ENCODE results near the gene CHRNA7. TPM values are rescaled to one million over a fixed set of nuclear protein-coding genes. Genes with fewer than 3 reads are reported as not detected.
A peak's percentile ranks its signal among the peaks of the same experiment; 100 is the strongest.

CHRNA7 gene
- total RNA-seq, 1 experiment from 2014 or later, result 4.4 TPM

DNA sequence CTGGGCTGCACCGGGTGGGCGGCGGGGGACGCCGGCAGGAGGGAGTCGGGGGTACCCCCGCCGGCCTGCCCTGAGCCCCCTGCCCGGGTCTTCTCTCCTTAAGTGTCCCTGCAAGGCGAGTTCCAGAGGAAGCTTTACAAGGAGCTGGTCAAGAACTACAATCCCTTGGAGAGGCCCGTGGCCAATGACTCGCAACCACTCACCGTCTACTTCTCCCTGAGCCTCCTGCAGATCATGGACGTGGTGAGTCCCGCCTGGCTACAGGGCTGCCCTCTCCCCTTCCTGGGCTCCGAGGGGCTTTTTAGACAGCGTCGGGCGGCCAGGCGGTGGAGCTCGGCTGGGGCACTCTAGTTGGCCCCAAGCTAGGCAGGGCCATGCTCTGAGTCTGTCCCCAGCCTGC is 480 bp downstream of the CHRNA7 start:
- WGBS (ENCODE audit: extremely low coverage, insufficient read length, low lambda C conversion rate), result no CpG with 5 or more reads among the region's 21 CpGs
- H2AFZ ChIP-seq (ENCODE audit: low read length), result no peak overlapping the region
- H4K91ac ChIP-seq (ENCODE audit: insufficient read length, low read depth, low read length), result no peak overlapping the region
- H3K79me2 ChIP-seq (ENCODE audit: insufficient read depth, low read length), result no peaks in the 10 kb centered on the region
- H3K4me1 ChIP-seq (ENCODE audit: insufficient read depth, low read length), result no peaks in the 10 kb centered on the region; the same call in 1 of the 2 replicates
- no peak overlapping the region for H2BK12ac ChIP-seq (ENCODE audit: insufficient read length, low read depth, low read length)
- H3K23ac ChIP-seq (ENCODE audit: insufficient read length, low read depth, low read length), result no peak overlapping the region
- H4K5ac ChIP-seq (ENCODE audit: insufficient read length, low read depth, low read length), result no peak overlapping the region
- H3K14ac ChIP-seq (ENCODE audit: insufficient read depth, low read length), result 0 out of 2 replicates have a peak overlapping the region, but pooled peaks have one; percentile 62
- 0 out of 7 replicates have a peak, but pooled peaks cover 0 to 6% (median 0%) of the 10 kb centered on the region in 3 experiments for H3K36me3 Mint-ChIP-seq (ENCODE audit: insufficient read depth in 1 of 3, low read depth in 3 of 3)
- H3T11ph ChIP-seq (ENCODE audit: low read length), result no peak overlapping the region
- H3K18ac ChIP-seq (ENCODE audit: insufficient read length, low read depth, low read length), result no peak overlapping the region
- H3K4me1 Mint-ChIP-seq, result peaks cover 20 to 21% of the 10 kb centered on the region in 2 experiments
- H3K4ac ChIP-seq (ENCODE audit: low read depth, low read length), result no peak overlapping the region
- H4K8ac ChIP-seq (replicated peaks; ENCODE audit: insufficient read length, low read depth, low read length), result no peak overlapping the region
- H3K56ac ChIP-seq (ENCODE audit: insufficient read length, low read depth, low read length), result no peak overlapping the region
- H3K27ac ChIP-seq (ENCODE audit: insufficient read length, low read depth, low read length), result no peak overlapping the region
- no peak overlapping the region for H3K27ac Mint-ChIP-seq
- H3K4me2 ChIP-seq (ENCODE audit: insufficient read depth, insufficient read length, low read length), result peak overlapping the region; percentile 86
- peaks cover 41% of the 10 kb centered on the region for H3K27me3 Mint-ChIP-seq (ENCODE audit: low read depth)
- peak; percentile 41 for DNase-seq
- peak overlapping the region; percentile 40 for H3K9ac ChIP-seq (ENCODE audit: extremely low read depth, insufficient read length, low read length)
- H3K9me3 ChIP-seq (ENCODE audit: control insufficient read depth, low read depth, low read length), result no peaks in the 10 kb centered on the region
- no peak overlapping the region for H2BK120ac ChIP-seq (ENCODE audit: low read depth, low read length, poor library complexity, severe bottlenecking)
- peak overlapping the region; percentile 78 to 89 for H3K4me3 Mint-ChIP-seq
- H3K9me3 Mint-ChIP-seq, result no peaks in the 10 kb centered on the region
- H3K79me1 ChIP-seq (ENCODE audit: insufficient read depth, low read depth, low read length, poor library complexity, severe bottlenecking), result no peaks in the 10 kb centered on the region
- peaks cover 12% of the 10 kb centered on the region for H3K23me2 ChIP-seq (ENCODE audit: insufficient read length, low read depth, low read length, poor library complexity, severe bottlenecking)
- H2BK20ac ChIP-seq (ENCODE audit: low read depth, low read length, poor library complexity, severe bottlenecking), result no peak overlapping the region
- H4K20me1 ChIP-seq (ENCODE audit: control insufficient read depth, insufficient read depth, insufficient read length), result no peaks in the 10 kb centered on the region
- no peaks in the 10 kb centered on the region; the same call in 1 of the 2 replicates for H3K27me3 ChIP-seq (ENCODE audit: insufficient read depth, low read length)
- no peak overlapping the region for H2AK5ac ChIP-seq (ENCODE audit: insufficient read length, low read length)
- TF ChIP-seq, protein P1, sequence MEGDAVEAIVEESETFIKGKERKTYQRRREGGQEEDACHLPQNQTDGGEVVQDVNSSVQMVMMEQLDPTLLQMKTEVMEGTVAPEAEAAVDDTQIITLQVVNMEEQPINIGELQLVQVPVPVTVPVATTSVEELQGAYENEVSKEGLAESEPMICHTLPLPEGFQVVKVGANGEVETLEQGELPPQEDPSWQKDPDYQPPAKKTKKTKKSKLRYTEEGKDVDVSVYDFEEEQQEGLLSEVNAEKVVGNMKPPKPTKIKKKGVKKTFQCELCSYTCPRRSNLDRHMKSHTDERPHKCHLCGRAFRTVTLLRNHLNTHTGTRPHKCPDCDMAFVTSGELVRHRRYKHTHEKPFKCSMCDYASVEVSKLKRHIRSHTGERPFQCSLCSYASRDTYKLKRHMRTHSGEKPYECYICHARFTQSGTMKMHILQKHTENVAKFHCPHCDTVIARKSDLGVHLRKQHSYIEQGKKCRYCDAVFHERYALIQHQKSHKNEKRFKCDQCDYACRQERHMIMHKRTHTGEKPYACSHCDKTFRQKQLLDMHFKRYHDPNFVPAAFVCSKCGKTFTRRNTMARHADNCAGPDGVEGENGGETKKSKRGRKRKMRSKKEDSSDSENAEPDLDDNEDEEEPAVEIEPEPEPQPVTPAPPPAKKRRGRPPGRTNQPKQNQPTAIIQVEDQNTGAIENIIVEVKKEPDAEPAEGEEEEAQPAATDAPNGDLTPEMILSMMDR (conservative IDR thresholded peaks at IDR 0.05), result no peak
- H2BK5ac ChIP-seq (ENCODE audit: insufficient read length, low read length), result no peak overlapping the region
- H2BK15ac ChIP-seq (ENCODE audit: low read depth, low read length), result no peak overlapping the region
